Esophagus muscularis mucosa (tissue), 2 donors: ENCODE measurements around the gene DMXL2.

Experiments
- POLR2A ChIP-seq: fragments of 450-650 bp; IDR thresholded peaks from one replicate; pipeline ENCODE4 v1.6.1; 2017; ENCODE audit warnings: antibody characterized with exemption, moderate library complexity, mild to moderate bottlenecking, low read depth
- POLR2AphosphoS5 ChIP-seq, 2 donors: sonication (generic); formaldehyde crosslinking; IDR thresholded peaks; one replicate each; pipeline ENCODE4 v1.6.1; 2017; ENCODE audit warnings: antibody characterized with exemption in 2 of 2

- no peak for TF ChIP-seq POLR2A
- TF ChIP-seq POLR2AphosphoS5 (IDR thresholded peaks at IDR 0.05), result no peak
Observed at GRCh38 chr15:51600114-51600513, 22.5 kb downstream of the DMXL2 start.
